ENCODE results near the gene AFTPH. TPM values are rescaled to one million over a fixed set of nuclear protein-coding genes. Genes with fewer than 3 reads are reported as not detected.

Gene AFTPH
- total RNA-seq, 3 donors from 2014 or later = 33.4 to 75.8 (median 55.1) TPM

- no peaks in the 10 kb centered on the region for H3K36me3 ChIP-seq
- intact Hi-C loops (cut with DNase I; ENCODE audit: low total_unique reads) = loop anchor here (10.0 kb wide), 1 partner anchor 229 kb away; no protein-coding TSS in a partner anchor
- no peaks in the 10 kb centered on the region for H3K9me3 ChIP-seq
- DNase-seq (ENCODE audit: low spot score in 2 of 2) = no peak
- no peaks in the 10 kb centered on the region for H3K4me1 ChIP-seq
- H3K27me3 ChIP-seq = no peaks in the 10 kb centered on the region
- H3K27ac ChIP-seq = no peak overlapping the region
- H3K4me3 ChIP-seq = no peak overlapping the region
- TF ChIP-seq POLR2AphosphoS5 (IDR thresholded peaks at IDR 0.05) = no peak
- no peak for TF ChIP-seq POLR2A (IDR thresholded peaks at IDR 0.05)
- no peak for TF ChIP-seq CTCF (IDR thresholded peaks at IDR 0.05)
These were observed 39.4 kb downstream of the AFTPH start for GRCh38 chr2:64563436-64563938.

GRCh38 chr2:64565949-64566710 is 42.0 kb downstream of the AFTPH start:
- peaks cover 7% of the 10 kb centered on the region for H3K36me3 ChIP-seq
- H3K4me3 ChIP-seq = no peak overlapping the region
- no peaks in the 10 kb centered on the region for H3K27me3 ChIP-seq
- DNase-seq (ENCODE audit: low spot score in 2 of 2) = no peak
- no peaks in the 10 kb centered on the region for H3K4me1 ChIP-seq
- no peak overlapping the region for H3K27ac ChIP-seq
- TF ChIP-seq POLR2AphosphoS5 (IDR thresholded peaks at IDR 0.05) (no peak), POLR2A (IDR thresholded peaks at IDR 0.05) (no peak), CTCF (IDR thresholded peaks at IDR 0.05) (no peak)
- no peaks in the 10 kb centered on the region for H3K9me3 ChIP-seq
- intact Hi-C loops (cut with DNase I; ENCODE audit: low total_unique reads) = loop anchor here (10.0 kb wide), 1 partner anchor 231 kb away; no protein-coding TSS in a partner anchor

- Histone ChIP-seq H3K27me3 (no peaks in the 10 kb centered on the region), H3K4me1 (no peaks in the 10 kb centered on the region), H3K9me3 (no peaks in the 10 kb centered on the region), H3K36me3 (peaks cover 7% of the 10 kb centered on the region), H3K27ac (no peak overlapping the region), H3K4me3 (no peak overlapping the region)
- DNase-seq (ENCODE audit: low spot score in 2 of 2) = no peak
- intact Hi-C loops (cut with DNase I; ENCODE audit: low total_unique reads) = loop anchor here (10.0 kb wide), 1 partner anchor 233 kb away; no protein-coding TSS in a partner anchor
- TF ChIP-seq POLR2AphosphoS5 (IDR thresholded peaks at IDR 0.05) (no peak), CTCF (IDR thresholded peaks at IDR 0.05) (no peak), POLR2A (IDR thresholded peaks at IDR 0.05) (no peak)
These were observed 43.3 kb downstream of the AFTPH start for GRCh38 chr2:64567473-64567872.

- Histone ChIP-seq H3K4me1 (no peaks in the 10 kb centered on the region), H3K9me3 (no peaks in the 10 kb centered on the region), H3K27me3 (no peaks in the 10 kb centered on the region), H3K4me3 (no peak overlapping the region), H3K36me3 (peaks cover 7% of the 10 kb centered on the region), H3K27ac (no peak overlapping the region)
- no peak for DNase-seq (ENCODE audit: low spot score in 2 of 2)
- intact Hi-C loops (cut with DNase I; ENCODE audit: low total_unique reads) = loop anchor here (10.0 kb wide), 1 partner anchor 234 kb away; no protein-coding TSS in a partner anchor
- TF ChIP-seq POLR2AphosphoS5 (IDR thresholded peaks at IDR 0.05) = no peak
- TF ChIP-seq CTCF (IDR thresholded peaks at IDR 0.05) = no peak
- TF ChIP-seq POLR2A (IDR thresholded peaks at IDR 0.05) = no peak
These were observed 44.7 kb downstream of the AFTPH start for GRCh38 chr2:64568836-64569235.

- Histone ChIP-seq H3K27me3 (no peaks in the 10 kb centered on the region), H3K36me3 (peaks cover 3% of the 10 kb centered on the region), H3K9me3 (no peaks in the 10 kb centered on the region), H3K4me3 (no peak overlapping the region), H3K27ac (no peak overlapping the region), H3K4me1 (no peaks in the 10 kb centered on the region)
- DNase-seq (ENCODE audit: low spot score in 2 of 2) = no peak
- TF ChIP-seq CTCF (IDR thresholded peaks at IDR 0.05) (no peak), POLR2A (IDR thresholded peaks at IDR 0.05) (no peak), POLR2AphosphoS5 (IDR thresholded peaks at IDR 0.05) (no peak)
- intact Hi-C loops (cut with DNase I; ENCODE audit: low total_unique reads) = no loop called here
These were observed 50.7 kb downstream of the AFTPH start for GRCh38 chr2:64574871-64575270.
